ENCODE results near the gene RPS4Y1. TPM values are rescaled to one million over a fixed set of nuclear protein-coding genes. Genes with fewer than 3 reads are reported as not detected.
"Not testable (repeated sequence)": the region's sequence is repeated elsewhere in the genome, so short reads cannot be mapped to it uniquely, and the experiment has no call there.

The RPS4Y1 gene
- total RNA-seq, 2 donors from 2014 or later: not detected

- H3K36me3 ChIP-seq: no peaks in the 10 kb centered on the region
- TF ChIP-seq CTCF (IDR thresholded peaks at IDR 0.05): no peak
These were observed 25.2 kb downstream of the RPS4Y1 start for GRCh38 chrY:2866581-2866980.

GRCh38 chrY:2867469-2867868 is 26.1 kb downstream of the RPS4Y1 start:
- Histone ChIP-seq H3K9me3 (no peaks in the 10 kb centered on the region), H3K27ac (no peak overlapping the region), H3K36me3 (no peaks in the 10 kb centered on the region), H3K4me1 (no peaks in the 10 kb centered on the region), H3K4me3 (no peak overlapping the region), H3K27me3 (no peaks in the 10 kb centered on the region)
- DNase-seq (ENCODE audit: low spot score): no peak
- no peak for TF ChIP-seq CTCF (IDR thresholded peaks at IDR 0.05)

More at GRCh38 chrY:2866581-2866980, 25.2 kb downstream of the RPS4Y1 start:
- Histone ChIP-seq H3K27ac (no peak overlapping the region), H3K4me1 (no peaks in the 10 kb centered on the region), H3K9me3 (no peaks in the 10 kb centered on the region), H3K27me3 (no peaks in the 10 kb centered on the region), H3K4me3 (no peak overlapping the region)
- no peak for DNase-seq (ENCODE audit: low spot score)

GRCh38 chrY:2868035-2868607 is 26.7 kb downstream of the RPS4Y1 start:
- H3K9me3 ChIP-seq: no peaks in the 10 kb centered on the region

GRCh38 chrY:2872234-2872633 is 30.8 kb downstream of the RPS4Y1 start:
- H3K27me3 ChIP-seq, H3K36me3 ChIP-seq, H3K27ac ChIP-seq: not testable (repeated sequence)

More at GRCh38 chrY:2868035-2868607, 26.7 kb downstream of the RPS4Y1 start:
- Histone ChIP-seq H3K36me3 (no peaks in the 10 kb centered on the region), H3K27ac (no peak overlapping the region), H3K4me1 (no peaks in the 10 kb centered on the region), H3K27me3 (no peaks in the 10 kb centered on the region), H3K4me3 (no peak overlapping the region)
- no peak for TF ChIP-seq CTCF (IDR thresholded peaks at IDR 0.05)
- DNase-seq (ENCODE audit: low spot score): no peak

GRCh38 chrY:2874211-2874610 is 32.8 kb downstream of the RPS4Y1 start:
- H3K27ac ChIP-seq: no peak overlapping the region
- TF ChIP-seq CTCF (IDR thresholded peaks at IDR 0.05): no peak
- no peaks in the 10 kb centered on the region for H3K9me3 ChIP-seq
- H3K36me3 ChIP-seq: no peaks in the 10 kb centered on the region
- no peaks in the 10 kb centered on the region for H3K27me3 ChIP-seq
- no peak overlapping the region for H3K4me3 ChIP-seq
- DNase-seq (ENCODE audit: low spot score): no peak
- H3K4me1 ChIP-seq: no peaks in the 10 kb centered on the region

More at GRCh38 chrY:2872234-2872633, 30.8 kb downstream of the RPS4Y1 start:
- not testable (repeated sequence) for DNase-seq (ENCODE audit: low spot score); H3K4me3 ChIP-seq; H3K9me3 ChIP-seq; H3K4me1 ChIP-seq

- no peaks in the 10 kb centered on the region for H3K36me3 ChIP-seq
- no peak for DNase-seq (ENCODE audit: low spot score)
- H3K27me3 ChIP-seq: no peaks in the 10 kb centered on the region
- no peak overlapping the region for H3K27ac ChIP-seq
- no peaks in the 10 kb centered on the region for H3K9me3 ChIP-seq
- no peak for TF ChIP-seq CTCF (IDR thresholded peaks at IDR 0.05)
- H3K4me1 ChIP-seq: no peaks in the 10 kb centered on the region
- H3K4me3 ChIP-seq: no peak overlapping the region
These were observed 42.2 kb downstream of the RPS4Y1 start for GRCh38 chrY:2883561-2883960.

All from right atrium auricular region (tissue), 2 donors.